Measurements from ENCODE around the gene RRP7A. TPM values are rescaled to one million over a fixed set of nuclear protein-coding genes. Genes with fewer than 3 reads are reported as not detected.

RRP7A gene
- total RNA-seq, 1 experiment from 2014 or later, result 50.8 TPM

GRCh38 chr22:42521228-42521546, 1.6 kb upstream of the RRP7A start:
- no TSS peak for BruUV-seq (replicated peaks)
- peaks cover 32% of the 10 kb centered on the region for H3K79me2 ChIP-seq (ENCODE audit: insufficient read depth, low read length)
- ATAC-seq, result no peak
- no peaks in the 10 kb centered on the region for H3K9me2 ChIP-seq (ENCODE audit: insufficient read depth)
- H3K27ac ChIP-seq (ENCODE audit: low read depth, low read length), result no peak overlapping the region
- peaks cover 7 to 17% of the 10 kb centered on the region in 2 experiments for H3K4me1 ChIP-seq (ENCODE audit: control insufficient read depth in 1 of 2, insufficient read depth in 2 of 2, low read length in 2 of 2)
- intact Hi-C loops (cut with micrococcal nuclease), result no loop called here
- H3K27me3 ChIP-seq (ENCODE audit: insufficient read depth, low read length), result no peaks in the 10 kb centered on the region
- no peak overlapping the region for H2AFZ ChIP-seq (ENCODE audit: low read depth, low read length, poor library complexity, severe bottlenecking)
- no peak for TF ChIP-seq EGR1 (IDR thresholded peaks at IDR 0.05; ENCODE audit: low read depth)
- no peak for TF ChIP-seq ZFX (IDR thresholded peaks at IDR 0.05)
- TF ChIP-seq ZBTB33 (IDR thresholded peaks at IDR 0.05; ENCODE audit: extremely low read depth, insufficient replicate concordance, low read length), result no peak
- TF ChIP-seq POLR2A (IDR thresholded peaks at IDR 0.05; ENCODE audit: borderline replicate concordance, extremely low read depth, insufficient read depth, insufficient read length), result no peak
- no peak for TF ChIP-seq ATF3 (IDR thresholded peaks at IDR 0.05)
- TF ChIP-seq CBX3 (IDR thresholded peaks at IDR 0.05; ENCODE audit: low read depth), result no peak
- no peak for TF ChIP-seq CTCF (IDR thresholded peaks at IDR 0.05 in 2 of 3, conservative IDR thresholded peaks at IDR 0.05 in 1 of 3; ENCODE audit: borderline replicate concordance in 1 of 3, insufficient read depth in 1 of 3, low read depth in 2 of 3, low read length in 2 of 3)
- no peak for TF ChIP-seq SP1 (IDR thresholded peaks at IDR 0.05; ENCODE audit: low read depth)
- TF ChIP-seq, protein P1, sequence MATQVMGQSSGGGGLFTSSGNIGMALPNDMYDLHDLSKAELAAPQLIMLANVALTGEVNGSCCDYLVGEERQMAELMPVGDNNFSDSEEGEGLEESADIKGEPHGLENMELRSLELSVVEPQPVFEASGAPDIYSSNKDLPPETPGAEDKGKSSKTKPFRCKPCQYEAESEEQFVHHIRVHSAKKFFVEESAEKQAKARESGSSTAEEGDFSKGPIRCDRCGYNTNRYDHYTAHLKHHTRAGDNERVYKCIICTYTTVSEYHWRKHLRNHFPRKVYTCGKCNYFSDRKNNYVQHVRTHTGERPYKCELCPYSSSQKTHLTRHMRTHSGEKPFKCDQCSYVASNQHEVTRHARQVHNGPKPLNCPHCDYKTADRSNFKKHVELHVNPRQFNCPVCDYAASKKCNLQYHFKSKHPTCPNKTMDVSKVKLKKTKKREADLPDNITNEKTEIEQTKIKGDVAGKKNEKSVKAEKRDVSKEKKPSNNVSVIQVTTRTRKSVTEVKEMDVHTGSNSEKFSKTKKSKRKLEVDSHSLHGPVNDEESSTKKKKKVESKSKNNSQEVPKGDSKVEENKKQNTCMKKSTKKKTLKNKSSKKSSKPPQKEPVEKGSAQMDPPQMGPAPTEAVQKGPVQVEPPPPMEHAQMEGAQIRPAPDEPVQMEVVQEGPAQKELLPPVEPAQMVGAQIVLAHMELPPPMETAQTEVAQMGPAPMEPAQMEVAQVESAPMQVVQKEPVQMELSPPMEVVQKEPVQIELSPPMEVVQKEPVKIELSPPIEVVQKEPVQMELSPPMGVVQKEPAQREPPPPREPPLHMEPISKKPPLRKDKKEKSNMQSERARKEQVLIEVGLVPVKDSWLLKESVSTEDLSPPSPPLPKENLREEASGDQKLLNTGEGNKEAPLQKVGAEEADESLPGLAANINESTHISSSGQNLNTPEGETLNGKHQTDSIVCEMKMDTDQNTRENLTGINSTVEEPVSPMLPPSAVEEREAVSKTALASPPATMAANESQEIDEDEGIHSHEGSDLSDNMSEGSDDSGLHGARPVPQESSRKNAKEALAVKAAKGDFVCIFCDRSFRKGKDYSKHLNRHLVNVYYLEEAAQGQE (IDR thresholded peaks at IDR 0.05; ENCODE audit: low read depth), result no peak
- no peak for TF ChIP-seq JUND (IDR thresholded peaks at IDR 0.05)
- TF ChIP-seq TCF7L2 (IDR thresholded peaks at IDR 0.05; ENCODE audit: borderline replicate concordance, extremely low read depth, insufficient read depth, insufficient read length), result no peak
- TF ChIP-seq CEBPB (IDR thresholded peaks at IDR 0.05; ENCODE audit: low read depth), result no peak
- TF ChIP-seq SRF (IDR thresholded peaks at IDR 0.05; ENCODE audit: low read depth), result no peak
- TF ChIP-seq YY1 (IDR thresholded peaks at IDR 0.05; ENCODE audit: extremely low read depth, insufficient replicate concordance, low read depth, low read length), result no peak
- TF ChIP-seq MAX (IDR thresholded peaks at IDR 0.05), result no peak
- TF ChIP-seq FOSL1 (IDR thresholded peaks at IDR 0.05; ENCODE audit: low read depth), result no peak
- TF ChIP-seq SIN3A (IDR thresholded peaks at IDR 0.05; ENCODE audit: low read depth), result no peak
- TF ChIP-seq EZH2phosphoT487 (IDR thresholded peaks at IDR 0.05; ENCODE audit: borderline replicate concordance), result no peak
- TF ChIP-seq RAD21 (IDR thresholded peaks at IDR 0.05; ENCODE audit: low read depth), result no peak
- no peak for TF ChIP-seq POLR2AphosphoS5 (IDR thresholded peaks at IDR 0.05; ENCODE audit: low read depth, low read length)
- no peak for DNase-seq (ENCODE audit: low read depth, low spot score)
- H4K20me1 ChIP-seq (ENCODE audit: insufficient read depth), result no peaks in the 10 kb centered on the region
- ChIA-PET RAD21 (ENCODE audit: low non-redundant PET in 1 of 2, low total read pairs in 2 of 2, uncharacterized antibody in 2 of 2, unreplicated experiment in 2 of 2) (no interaction called here), POLR2A (no interaction called here), CTCF (no interaction called here)
- no peak overlapping the region for H3K4me3 ChIP-seq (replicated peaks in 1 of 2; ENCODE audit: low read depth in 1 of 2, low read length in 2 of 2)
- H3K9ac ChIP-seq (ENCODE audit: low read length), result no peak overlapping the region
- H3K9me3 ChIP-seq (ENCODE audit: control insufficient read depth in 1 of 2, insufficient read depth in 1 of 2, low read depth in 1 of 2, low read length in 2 of 2), result no peaks in the 10 kb centered on the region
- H3K36me3 ChIP-seq (ENCODE audit: control insufficient read depth in 1 of 2, insufficient read depth in 2 of 2, low read length in 2 of 2), result peaks cover 3 to 6% of the 10 kb centered on the region in 2 experiments; a peak in 3 of 4 replicates
- no peak overlapping the region for H3K4me2 ChIP-seq (ENCODE audit: low read length)

All from HCT116 (cell line).